GM21423 (cell line): ENCODE data around the gene SH3PXD2B.
A peak's percentile ranks its signal among the peaks of the same experiment; 100 is the strongest.
"Not testable (repeated sequence)": the region's sequence is repeated elsewhere in the genome, so short reads cannot be mapped to it uniquely, and the experiment has no call there.

Experiments
- ATAC-seq: cut with Tn5 transposase; IDR thresholded peaks from one replicate; pipeline ENCODE4 v1.9.1; 2021; ENCODE audit warnings: mild to moderate bottlenecking, moderate library complexity; ENCODE audit not compliant: unreplicated experiment

The SH3PXD2B gene

GRCh38 chr5:172347496-172348052, 106.8 kb downstream of the SH3PXD2B start:
- ATAC-seq: no peak

GRCh38 chr5:172345881-172346280, 108.4 kb downstream of the SH3PXD2B start:
- no peak for ATAC-seq

GRCh38 chr5:172344855-172345409, 109.4 kb downstream of the SH3PXD2B start:
- no peak for ATAC-seq

GRCh38 chr5:172343741-172344140, 110.6 kb downstream of the SH3PXD2B start:
- no peak for ATAC-seq

DNA sequence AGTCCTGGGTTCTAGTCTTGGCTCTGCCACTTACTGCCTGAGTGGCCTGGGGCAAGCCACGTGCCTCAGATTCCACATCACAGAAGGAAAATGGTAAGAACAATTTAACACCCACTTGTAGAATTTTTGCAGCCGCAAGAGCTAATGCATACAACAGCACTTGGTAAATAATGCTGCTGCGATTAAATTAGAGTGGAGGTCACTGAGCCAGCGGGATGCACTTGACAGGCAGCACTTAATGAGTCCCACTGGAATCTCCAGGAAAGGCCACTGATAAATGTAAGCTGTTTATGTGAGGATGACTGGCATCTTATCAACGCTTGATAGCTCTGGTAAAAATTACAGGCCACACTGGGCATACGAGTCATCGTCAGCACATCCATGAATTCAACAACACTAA, 111.4 kb downstream of the SH3PXD2B start:
- ATAC-seq: no peak

GRCh38 chr5:172339264-172340180, 114.8 kb downstream of the SH3PXD2B start:
- no peak for ATAC-seq

DNA sequence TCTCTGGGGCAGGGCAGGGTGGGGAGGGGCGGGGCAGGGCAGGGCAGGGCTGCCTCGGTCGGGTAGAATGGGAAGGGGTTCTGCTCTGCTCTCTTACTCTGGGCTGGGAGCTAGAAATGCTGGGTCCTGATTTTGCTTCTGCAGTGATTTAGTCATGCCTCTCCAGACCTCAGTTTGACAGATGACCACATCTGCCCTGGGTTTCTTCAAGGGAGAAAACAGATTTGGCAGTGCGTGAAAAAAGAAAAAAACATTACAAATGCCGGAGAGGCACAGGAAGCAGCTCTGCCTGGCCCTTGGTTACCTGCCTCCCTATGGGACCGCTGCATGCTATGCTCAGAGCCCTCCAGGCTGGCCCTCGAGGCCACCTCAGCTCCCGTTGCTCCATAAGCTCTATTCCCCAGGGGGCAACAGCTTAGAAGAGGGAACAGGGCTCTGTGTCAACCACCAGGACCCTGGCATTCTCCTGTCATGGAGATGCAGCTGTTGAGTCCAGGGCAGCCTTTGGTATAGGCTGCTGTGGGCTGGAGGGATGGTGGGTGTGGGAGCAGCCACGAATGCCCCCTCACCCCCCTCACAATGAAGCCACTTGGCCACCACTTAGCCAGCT, 117.5 kb downstream of the SH3PXD2B start:
- no peak for ATAC-seq

DNA sequence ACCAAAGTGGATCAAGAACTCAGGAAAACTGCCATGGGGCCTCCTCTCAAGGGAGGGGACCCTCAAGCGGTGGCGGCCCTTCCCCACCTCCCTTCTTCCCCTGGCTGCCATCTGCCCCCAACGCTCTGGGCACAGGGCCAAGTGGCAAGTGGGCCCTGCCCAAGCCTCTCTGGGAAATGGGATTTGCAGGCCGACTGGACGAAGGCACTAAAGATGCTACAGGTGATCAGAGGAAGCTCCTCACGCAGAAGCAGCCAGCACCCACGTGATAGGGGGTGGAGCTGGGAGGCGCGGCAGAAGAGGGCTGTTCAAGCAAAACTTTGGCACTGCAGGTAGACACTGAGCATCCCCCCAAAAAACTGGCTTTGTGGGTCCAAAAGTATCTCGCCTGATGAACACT, 118.1 kb downstream of the SH3PXD2B start:
- no peak for ATAC-seq

GRCh38 chr5:172335721-172336120, 118.6 kb downstream of the SH3PXD2B start:
- ATAC-seq: no peak

DNA sequence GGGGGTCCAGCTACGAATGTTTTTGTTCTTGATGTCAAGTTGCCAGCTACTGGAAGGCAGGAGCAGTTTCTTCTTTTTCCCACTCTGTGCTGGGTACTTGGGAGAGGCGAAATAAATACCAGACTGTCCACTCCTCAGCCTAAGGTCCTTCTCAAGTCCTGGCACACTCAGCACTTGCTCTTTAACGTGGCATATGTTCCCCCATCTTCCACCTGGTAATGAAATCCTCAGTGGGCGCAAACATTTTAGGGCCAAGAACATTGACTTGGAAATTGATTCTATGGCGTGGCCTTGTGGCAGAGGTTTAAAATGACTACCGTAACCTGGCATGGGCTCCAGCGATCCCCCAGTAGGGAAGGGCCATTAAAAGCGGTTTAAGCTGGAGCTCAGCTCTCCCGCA, 119.7 kb downstream of the SH3PXD2B start:
- ATAC-seq: no peak

DNA sequence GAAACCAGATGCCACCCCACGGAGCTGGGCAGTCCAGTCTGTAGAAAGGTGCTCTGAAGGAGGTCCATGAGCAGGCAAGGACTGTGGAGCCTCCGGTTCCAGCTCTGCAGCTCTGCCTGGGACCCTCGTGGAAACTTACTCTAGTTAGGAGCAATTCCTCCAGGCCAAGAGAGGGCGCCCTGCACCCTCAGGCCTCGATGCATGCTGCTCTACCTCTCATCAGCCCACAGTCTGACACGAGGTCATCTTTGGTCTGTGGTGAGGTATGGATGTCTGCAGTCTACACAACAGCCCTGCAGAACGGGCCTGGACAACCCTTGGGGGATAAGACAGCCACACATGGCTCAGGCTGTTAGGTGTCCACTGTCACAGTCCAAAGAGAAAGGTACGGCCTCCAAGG, 120.1 kb downstream of the SH3PXD2B start:
- ATAC-seq: no peak

DNA sequence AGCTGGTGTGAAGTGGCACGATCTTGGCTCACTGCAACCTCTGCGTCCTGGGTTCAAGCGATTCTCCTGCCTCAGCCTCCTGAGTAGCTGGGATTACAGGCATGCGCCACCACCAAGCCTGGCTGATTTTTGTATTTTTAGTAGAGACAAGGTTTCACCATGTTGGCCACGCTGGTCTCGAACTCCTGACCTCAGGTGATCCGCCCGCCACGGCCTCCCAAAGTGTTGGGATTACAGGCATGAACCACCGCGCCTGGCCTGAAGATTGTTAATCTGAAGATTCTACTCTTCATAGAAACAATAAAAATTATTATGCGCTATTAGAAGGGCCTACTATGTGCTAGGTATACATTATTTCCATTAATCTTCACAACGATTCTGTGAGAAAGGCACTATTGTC, 127.4 kb downstream of the SH3PXD2B start:
- not testable (repeated sequence) for ATAC-seq

DNA sequence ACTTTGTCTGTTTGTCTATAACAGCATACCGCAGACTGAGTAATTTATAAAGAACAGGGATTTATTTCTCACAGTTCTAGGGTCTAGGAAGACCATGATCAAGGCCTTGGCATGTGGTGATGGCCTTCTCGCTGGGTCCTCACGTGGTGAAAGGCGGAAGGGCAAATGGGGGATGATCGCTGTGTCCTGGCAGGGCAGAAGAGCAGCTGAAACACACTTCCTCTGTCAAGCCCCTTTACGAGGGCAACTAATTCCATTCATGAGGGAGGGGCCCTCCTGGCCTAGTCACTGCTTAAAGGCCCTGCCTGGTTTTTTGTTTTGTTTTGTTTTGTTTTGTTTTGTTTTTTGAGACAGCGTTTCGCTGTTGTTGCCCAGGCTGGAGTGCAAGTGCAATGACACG, 128.9 kb downstream of the SH3PXD2B start:
- ATAC-seq: no peak

- peak; percentile 71 for ATAC-seq
Measured at GRCh38 chr5:172322028-172322965, 132.0 kb downstream of the SH3PXD2B start.

DNA sequence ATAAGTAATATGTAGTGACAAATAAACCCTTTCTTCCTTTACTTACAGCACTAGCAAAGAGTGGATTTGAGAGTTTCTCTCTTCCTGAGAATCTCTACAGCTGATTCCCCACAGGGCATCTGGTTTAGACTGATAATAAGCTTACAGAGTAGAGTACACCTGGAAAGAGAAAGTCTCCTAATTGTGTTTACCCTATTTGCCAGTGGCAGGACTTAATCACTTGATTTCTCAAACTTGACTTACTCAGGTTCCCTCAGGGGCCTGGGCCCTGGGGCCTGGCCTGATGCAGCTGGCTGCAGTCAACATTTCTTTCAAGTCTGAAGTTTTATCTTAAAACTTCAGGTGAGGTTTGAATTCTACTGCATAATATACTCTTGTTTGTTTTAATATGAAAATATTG, 132.7 kb downstream of the SH3PXD2B start:
- no peak for ATAC-seq

GRCh38 chr5:172319708-172320441, 134.4 kb downstream of the SH3PXD2B start:
- no peak for ATAC-seq

DNA sequence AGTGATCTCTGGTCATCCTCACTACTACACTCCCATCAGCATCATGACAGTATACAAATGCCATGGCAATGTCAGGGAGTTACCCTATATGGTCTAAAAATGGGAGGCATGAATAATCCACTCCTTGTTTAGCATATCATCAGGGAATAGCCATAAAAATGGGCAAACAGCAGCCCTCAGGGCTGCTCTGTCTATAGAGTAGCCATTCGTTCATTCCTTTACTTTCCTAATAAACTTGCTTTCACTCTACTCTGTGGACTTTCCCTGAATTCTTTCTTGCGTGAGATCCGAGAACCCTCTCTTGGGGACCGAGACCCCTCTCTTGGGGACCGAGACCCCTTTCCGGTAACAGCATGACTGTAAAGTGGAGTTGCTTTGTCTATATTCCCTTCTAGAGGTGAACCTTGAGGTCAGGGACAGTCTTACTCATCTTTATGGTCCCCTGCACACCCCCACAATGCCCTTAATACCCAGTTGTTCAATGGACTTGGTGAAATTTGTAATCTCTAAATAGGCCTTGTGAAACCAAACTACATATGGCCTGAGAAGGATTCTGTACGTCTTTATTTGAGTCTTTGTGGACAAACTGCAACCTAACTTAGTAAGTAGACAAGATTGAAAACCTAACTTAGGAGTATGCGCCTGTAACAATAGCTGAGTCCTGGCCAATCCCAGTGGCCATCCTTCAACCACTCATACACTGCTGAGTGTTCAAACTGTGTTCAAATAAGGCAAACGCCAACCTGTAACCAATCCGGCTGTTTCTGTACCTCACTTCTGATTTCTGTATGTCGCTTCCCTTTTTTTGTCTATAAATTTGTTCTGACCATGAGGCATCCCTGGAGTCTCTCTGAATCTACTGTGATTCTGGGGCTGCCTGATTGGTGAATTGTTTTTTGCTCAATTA, 138.5 kb downstream of the SH3PXD2B start:
- no peak for ATAC-seq

DNA sequence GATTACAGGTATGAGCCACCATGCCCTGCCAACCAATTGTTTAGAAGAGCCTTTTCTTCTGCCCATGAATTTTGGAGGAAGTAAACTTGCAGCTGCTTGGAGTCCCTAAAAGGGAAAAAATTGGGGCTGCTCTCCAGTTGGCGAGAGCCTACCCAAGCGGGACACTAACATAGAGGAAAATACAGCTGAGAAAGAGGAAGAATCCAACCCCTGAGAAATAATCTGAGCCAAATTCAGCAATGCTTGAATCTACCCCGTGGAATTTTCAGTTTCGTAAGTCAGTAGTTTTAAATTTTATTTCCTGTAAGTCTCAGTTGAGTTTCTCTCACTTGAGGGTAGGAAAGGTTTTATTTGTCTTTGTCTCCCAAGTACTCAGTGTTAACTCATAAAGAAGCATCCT, 140.4 kb downstream of the SH3PXD2B start:
- no peak for ATAC-seq

- ATAC-seq: no peak
Measured at GRCh38 chr5:172312286-172312685, 142.0 kb downstream of the SH3PXD2B start.
